Large intestine (tissue), 3 donors: ENCODE data around the gene SKIDA1. TPM values are rescaled to one million over a fixed set of nuclear protein-coding genes. Genes with fewer than 3 reads are reported as not detected.

Source experiments
- DNase-seq, 2 donors: peaks; one replicate each; pipeline versions ENCODE4 v3.0.0 to v3.0.0-alpha.2; 2013
- H3K27ac ChIP-seq: one replicate; pipeline ENCODE4 v1.5.1; 2013; ENCODE audit warnings: low read length
- H3K27me3 ChIP-seq: 2 replicates; pipeline ENCODE4 v1.6.1; 2013; ENCODE audit warnings: low read length; ENCODE audit not compliant: control insufficient read depth, insufficient read depth
- H3K36me3 ChIP-seq: 2 replicates; pipeline ENCODE4 v1.6.1; 2013; ENCODE audit warnings: low read length; ENCODE audit not compliant: control insufficient read depth, insufficient read depth
- H3K4me1 ChIP-seq: one replicate; pipeline ENCODE4 v1.6.1; 2013; ENCODE audit warnings: low read length; ENCODE audit not compliant: control insufficient read depth, insufficient read depth
- H3K4me3 ChIP-seq: one replicate; pipeline ENCODE4 v1.5.1; 2013; ENCODE audit warnings: low read length
- H3K9me3 ChIP-seq: one replicate; pipeline ENCODE4 v1.6.1; 2013; ENCODE audit warnings: mild to moderate bottlenecking, low read depth, low read length, moderate library complexity; ENCODE audit not compliant: control insufficient read depth
- WGBS: methylation state at CpG from one replicate; pipeline ENCODE4 v1.1.5; 2013; ENCODE audit warnings: low lambda C conversion rate; ENCODE audit not compliant: insufficient coverage; 5-methylcytosine and 5-hydroxymethylcytosine counted together
- polyA plus RNA-seq: library from polyadenylated mRNA; unstranded; fragments of 120-200 nt; gene quantifications from one replicate; pipeline ENCODE4 v1.2.1, GENCODE V29; 2013

Gene SKIDA1
- polyA plus RNA-seq, 1 donor, result 1.9 TPM

DNA sequence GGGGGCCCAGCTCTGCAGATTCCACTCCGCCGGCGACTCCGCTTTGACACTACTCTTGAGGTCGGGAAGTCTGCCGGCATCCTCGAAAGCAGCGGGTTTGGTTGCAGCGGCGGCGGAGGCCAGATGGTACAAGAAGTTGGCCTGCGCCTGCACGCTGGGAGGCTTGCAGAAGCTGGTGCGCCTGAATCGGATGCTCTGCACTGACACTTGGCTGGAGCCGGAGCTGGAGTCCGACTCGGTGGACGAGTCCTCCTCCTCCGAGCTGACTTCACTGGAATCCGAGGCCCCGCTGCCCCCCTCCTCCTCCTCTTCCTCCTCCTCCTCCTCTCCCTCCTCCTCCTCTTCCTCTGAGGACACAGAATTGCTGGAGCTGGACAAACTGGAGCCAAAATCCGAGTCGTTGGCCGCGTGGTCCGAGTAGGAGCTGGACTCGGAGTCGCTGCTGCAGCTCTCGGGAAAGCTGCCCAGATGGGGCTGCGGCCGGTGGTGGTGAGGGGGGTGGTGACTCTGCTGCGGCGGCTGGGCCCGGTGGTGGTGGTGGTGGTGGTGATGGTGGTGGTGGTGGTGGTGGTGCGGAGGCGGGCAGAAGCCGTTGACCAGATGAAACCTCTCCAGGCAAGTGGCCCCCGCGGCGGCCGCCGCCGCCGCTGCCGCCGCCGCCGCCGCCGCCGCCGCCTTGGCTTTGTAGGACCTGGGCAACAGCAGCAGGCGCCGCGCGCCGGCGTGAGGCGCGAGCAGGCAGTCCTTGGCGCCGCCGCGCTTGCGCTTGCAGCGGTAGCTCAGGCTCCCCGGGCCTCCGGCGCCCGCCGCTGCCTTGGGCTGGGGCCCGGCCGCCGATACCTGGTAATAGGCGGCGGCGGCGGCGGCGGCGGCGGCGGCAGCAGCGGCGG lies 9.0 kb downstream of the SKIDA1 start:
- peak overlapping the region; percentile 60 for H3K4me3 ChIP-seq
- peak in 1 of 2 donors; percentile 77 for DNase-seq
- WGBS, result no CpG with 5 or more reads among the region's 86 CpGs
- H3K27ac ChIP-seq, result peak overlapping the region; percentile 71
- H3K4me1 ChIP-seq, result peaks cover 31% of the 10 kb centered on the region
- no peaks in the 10 kb centered on the region for H3K36me3 ChIP-seq
- H3K27me3 ChIP-seq, result peaks cover 3% of the 10 kb centered on the region
- no peaks in the 10 kb centered on the region for H3K9me3 ChIP-seq

DNA sequence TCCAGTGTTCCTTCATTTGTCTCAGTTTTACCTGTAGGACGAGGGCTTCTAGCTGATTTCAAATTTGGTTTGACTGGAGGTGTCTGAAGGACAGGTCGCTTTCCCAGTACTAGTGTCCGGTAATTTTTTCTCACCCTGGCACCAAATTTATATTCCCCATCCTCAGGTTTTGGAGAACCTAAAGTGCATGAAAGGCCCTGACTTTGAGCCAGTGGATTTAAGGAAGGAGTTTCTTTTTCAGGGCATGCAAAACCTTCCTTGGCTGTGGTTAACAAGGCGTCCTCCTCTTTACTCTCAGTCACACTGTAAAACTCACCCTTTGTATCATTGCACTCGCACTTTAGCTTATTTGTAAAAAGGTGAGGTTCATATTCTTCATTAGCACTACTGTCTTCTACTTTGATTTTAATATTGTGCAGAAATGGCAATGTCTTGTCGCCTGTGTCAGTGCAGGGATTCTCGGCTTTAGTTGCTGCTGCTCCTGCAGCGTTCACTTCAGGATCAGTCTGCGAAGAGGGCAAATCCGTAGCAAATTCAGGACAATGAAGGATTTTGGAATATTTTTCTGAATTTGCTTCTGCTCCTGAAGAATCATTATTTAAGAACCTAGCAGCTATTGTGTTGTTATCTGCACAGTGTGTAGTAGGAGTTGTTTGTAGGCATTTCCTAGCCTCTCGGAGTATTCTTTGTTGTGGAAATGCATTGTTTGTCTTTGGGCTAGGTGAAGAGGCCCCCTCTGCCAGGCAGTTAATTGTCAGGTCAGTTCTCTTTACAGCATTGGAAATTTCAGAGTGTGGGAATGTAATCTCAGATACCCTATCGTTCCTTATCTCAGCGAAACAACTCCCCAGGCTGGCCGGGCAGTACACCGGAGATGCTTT lies 9.9 kb downstream of the SKIDA1 start:
- Histone ChIP-seq H3K27ac (peak overlapping the region; percentile 71), H3K4me1 (peaks cover 36% of the 10 kb centered on the region), H3K36me3 (no peaks in the 10 kb centered on the region), H3K9me3 (no peaks in the 10 kb centered on the region), H3K4me3 (peak overlapping the region; percentile 60), H3K27me3 (peaks cover 3% of the 10 kb centered on the region)
- DNase-seq, result peak in 1 of 2 donors; percentile 52
- WGBS, result 80% methylated on average over 1 of the region's 15 CpGs

DNA sequence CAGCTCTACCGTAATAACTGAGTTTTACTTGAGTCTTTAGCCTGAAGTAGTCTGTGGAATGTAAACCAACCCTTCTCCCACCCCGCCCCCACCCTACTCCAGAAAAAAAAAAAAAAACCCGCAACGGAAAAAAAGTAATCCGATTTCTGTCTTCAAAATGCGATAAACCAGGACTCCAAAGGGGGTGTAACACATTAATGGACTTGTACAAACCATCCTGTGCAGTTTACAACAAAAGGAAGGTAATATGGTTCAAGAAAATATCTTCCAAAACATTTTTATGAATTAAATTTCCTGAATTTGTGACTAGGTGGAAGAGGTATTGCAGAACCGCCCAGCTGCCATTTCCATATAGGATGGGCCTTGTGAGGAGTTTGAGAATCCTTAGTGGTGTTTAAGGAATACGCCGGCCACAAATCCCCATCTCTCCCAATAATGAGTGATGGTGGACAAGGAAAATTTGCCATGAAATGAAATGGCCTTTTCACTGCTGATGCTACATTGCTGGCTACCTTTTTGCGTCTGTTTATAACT lies 10.6 kb downstream of the SKIDA1 start:
- peaks cover 3% of the 10 kb centered on the region for H3K27me3 ChIP-seq
- H3K4me1 ChIP-seq, result peaks cover 36% of the 10 kb centered on the region
- H3K27ac ChIP-seq, result no peak overlapping the region
- 40% methylated on average over 1 of the region's 10 CpGs for WGBS
- no peaks in the 10 kb centered on the region for H3K36me3 ChIP-seq
- no peaks in the 10 kb centered on the region for H3K9me3 ChIP-seq
- H3K4me3 ChIP-seq, result peak overlapping the region; percentile 60
- DNase-seq, result no peak

DNA sequence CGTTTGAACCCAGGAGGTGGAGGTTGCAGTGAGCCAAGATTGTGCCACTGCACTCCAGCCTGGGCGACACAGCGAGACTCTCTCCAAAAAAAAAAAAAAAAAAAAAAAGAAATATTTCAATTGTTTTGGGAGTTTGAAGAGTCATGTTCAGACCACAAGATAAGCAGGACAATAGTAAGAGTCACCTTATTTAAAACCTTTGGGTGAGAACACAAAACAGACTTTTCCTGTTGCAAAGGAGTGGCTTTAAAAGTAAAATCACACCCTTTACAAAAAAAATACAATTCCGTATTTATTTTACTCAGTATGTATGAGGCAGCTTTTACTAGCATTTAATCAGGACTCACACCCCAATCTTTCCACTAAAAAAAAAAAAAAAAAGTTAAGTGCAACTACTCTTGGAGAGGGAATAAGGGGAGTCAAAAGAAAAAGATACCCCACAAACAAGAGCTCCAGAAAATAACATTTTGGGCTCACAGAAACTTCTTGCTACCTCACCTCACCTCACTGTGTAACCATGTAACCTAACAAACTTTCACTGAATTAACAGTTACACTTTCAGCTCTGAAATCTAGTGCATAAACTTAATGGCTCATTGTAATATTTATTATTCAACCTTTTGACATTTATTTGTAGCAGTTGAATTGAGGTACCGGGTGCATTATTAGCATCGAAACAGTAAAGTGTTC lies 11.2 kb downstream of the SKIDA1 start:
- Histone ChIP-seq H3K4me3 (no peak overlapping the region), H3K27ac (no peak overlapping the region), H3K9me3 (peaks cover 4% of the 10 kb centered on the region), H3K36me3 (no peaks in the 10 kb centered on the region), H3K27me3 (peaks cover 3% of the 10 kb centered on the region), H3K4me1 (peaks cover 32% of the 10 kb centered on the region)
- WGBS, result no CpG with 5 or more reads among the region's 6 CpGs
- no peak for DNase-seq

DNA sequence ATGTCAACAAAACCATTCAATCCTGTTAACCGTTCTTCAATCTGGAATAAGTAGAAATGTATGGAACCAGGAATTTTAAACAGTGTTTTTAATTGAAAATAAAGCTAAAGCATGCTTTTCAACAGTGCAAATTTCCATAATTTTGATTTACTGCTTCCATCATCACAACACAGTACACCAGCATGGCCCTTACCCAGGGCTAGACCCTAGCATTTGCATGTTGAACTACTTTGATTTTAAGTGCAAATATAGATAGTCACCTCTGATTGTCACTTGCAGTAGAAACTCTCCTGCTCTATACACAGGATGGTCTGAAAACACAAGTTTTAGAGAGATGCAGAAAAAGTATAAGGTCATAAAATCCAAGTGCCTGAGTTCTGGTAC lies 12.1 kb downstream of the SKIDA1 start:
- no peak for DNase-seq
- Histone ChIP-seq H3K27me3 (peaks cover 3% of the 10 kb centered on the region), H3K36me3 (no peaks in the 10 kb centered on the region), H3K27ac (no peak overlapping the region), H3K4me3 (no peak overlapping the region), H3K4me1 (peaks cover 30% of the 10 kb centered on the region), H3K9me3 (peaks cover 10% of the 10 kb centered on the region)
- WGBS, result 91% methylated on average over 1 of the region's 1 CpG

DNA sequence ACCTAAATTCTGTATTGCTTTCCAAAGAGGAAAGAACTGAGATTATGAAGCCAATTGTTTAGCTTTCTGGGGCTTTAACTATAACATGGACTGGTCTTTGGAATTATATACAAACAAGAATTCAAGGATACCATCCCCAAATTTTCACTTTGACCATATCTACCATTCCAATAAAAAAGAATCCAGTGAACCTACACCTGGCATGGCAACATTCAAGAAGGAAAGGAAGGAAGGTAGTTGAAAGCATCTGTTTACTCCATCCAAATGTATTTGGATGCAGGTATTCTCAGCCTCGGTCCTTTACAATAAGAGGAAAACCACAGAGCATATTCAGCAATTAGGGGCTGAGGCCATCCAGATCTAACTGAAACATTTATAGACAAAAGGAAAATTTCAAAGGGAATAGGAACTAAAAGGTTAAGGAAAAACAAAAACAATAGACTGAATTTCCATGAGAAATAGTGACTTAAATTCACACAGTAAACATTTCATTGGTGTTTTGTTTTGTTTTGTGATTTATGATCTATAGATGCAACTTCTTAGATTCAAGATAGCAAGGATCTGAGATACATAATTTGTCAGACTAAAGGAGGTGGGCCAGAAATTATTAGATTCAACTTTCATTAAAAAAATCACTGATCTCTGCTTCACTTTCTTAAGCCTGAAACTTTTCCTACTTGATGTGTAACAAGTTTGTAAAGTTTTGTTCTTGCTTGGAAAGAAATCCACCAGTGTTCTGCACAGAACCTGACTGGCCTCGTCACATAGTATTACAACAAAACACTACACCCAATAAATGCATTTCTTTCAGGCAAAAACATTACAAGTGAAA lies 12.7 kb downstream of the SKIDA1 start:
- no peak overlapping the region for H3K4me3 ChIP-seq
- H3K27me3 ChIP-seq, result peaks cover 3% of the 10 kb centered on the region
- DNase-seq, result no peak
- H3K9me3 ChIP-seq, result peaks cover 10% of the 10 kb centered on the region
- no CpG with 5 or more reads among the region's 2 CpGs for WGBS
- H3K36me3 ChIP-seq, result no peaks in the 10 kb centered on the region
- peaks cover 30% of the 10 kb centered on the region for H3K4me1 ChIP-seq
- peak overlapping the region; percentile 53 for H3K27ac ChIP-seq

DNA sequence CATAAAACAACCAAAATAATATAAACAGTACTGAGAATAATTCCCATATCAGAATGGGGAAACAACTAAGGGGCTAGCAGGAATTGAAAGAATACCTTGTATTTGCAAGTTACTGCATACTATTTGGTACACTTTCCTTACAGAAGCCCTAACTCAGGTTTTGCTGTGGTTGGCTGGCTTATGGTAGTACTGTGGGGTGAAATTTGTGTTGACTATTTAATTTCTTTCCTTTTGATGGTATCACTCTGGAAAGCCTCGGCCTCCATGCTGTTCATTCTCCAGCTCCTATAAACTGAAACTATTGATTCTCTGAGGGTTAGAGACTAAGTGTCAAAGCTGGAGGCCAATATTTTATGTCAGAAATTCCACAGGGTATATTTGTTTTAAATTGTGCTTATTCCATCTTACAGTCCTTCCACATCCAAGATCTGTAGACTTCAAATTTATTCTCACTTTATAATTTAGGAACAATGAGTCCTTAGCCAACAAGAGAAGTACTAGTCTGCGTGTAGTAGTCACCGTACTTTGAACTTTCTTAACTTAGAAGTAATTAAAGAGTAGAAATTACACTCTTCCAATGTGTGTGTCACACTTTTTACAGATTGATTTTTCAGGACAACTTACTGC lies 13.4 kb downstream of the SKIDA1 start:
- Histone ChIP-seq H3K4me1 (peaks cover 30% of the 10 kb centered on the region), H3K36me3 (no peaks in the 10 kb centered on the region), H3K9me3 (peaks cover 10% of the 10 kb centered on the region), H3K27me3 (peaks cover 3% of the 10 kb centered on the region), H3K27ac (peak overlapping the region; percentile 53), H3K4me3 (no peak overlapping the region)
- 10% methylated on average over 2 of the region's 3 CpGs for WGBS
- peak in 1 of 2 donors; percentile 62 for DNase-seq

DNA sequence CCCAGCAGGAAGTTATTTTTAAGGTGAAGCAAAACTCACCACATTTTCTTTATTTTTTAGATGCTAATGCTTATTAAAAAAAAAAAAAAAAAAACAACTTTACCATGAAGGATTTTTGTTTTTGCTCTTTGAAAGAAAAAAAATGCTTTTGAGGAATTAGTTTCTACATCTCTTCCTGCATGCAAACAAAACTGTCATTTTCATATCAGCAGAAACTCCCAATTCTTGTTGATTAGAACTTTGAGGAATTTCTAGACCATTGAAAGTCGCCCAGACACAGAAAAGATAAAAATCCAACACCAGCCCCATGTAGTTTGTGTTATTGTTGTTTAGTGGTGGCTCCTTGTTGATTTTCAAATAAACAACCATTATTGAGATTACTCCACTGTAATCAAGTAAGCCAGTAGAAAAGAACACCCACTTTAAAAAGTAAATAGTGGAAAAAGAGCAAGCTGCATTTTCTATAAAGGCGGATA lies 14.3 kb downstream of the SKIDA1 start:
- Histone ChIP-seq H3K27ac (peak overlapping the region; percentile 53), H3K36me3 (no peaks in the 10 kb centered on the region), H3K27me3 (no peaks in the 10 kb centered on the region), H3K9me3 (peaks cover 10% of the 10 kb centered on the region), H3K4me1 (peaks cover 36% of the 10 kb centered on the region), H3K4me3 (no peak overlapping the region)
- DNase-seq, result no peak
- 100% methylated on average over 1 of the region's 2 CpGs for WGBS
